HK-2 (cell line): ENCODE results near the gene RMRP.
"Not testable (repeated sequence)": the region's sequence is repeated elsewhere in the genome, so short reads cannot be mapped to it uniquely, and the experiment has no call there.

Experiments
- DNase-seq: peaks from one replicate; pipeline ENCODE4 v3.0.0-alpha.2; 2018; ENCODE audit not compliant: unreplicated experiment

The RMRP gene

GRCh38 chr9:35641478-35641877 is 16.3 kb downstream of the RMRP start:
- not testable (repeated sequence) for DNase-seq

DNA sequence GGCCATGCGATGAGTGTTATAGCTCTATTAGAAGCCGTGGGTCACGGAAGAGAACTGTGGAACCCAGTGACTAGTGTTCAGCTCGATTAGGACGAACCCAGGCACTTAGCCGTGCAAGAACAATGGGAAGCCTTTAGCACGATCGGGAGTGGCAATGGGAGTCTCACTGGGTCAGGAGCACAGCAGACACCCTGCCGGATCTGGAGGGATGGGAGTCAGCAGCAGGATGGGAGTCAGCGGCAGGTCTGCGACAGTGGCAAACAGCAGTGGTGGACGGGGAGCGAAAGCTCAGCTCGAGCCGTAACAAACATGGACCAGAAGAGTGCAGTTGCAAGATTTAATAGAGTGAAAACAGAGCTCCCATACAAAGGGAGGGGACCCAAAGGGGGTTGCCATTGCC is 17.4 kb downstream of the RMRP start:
- DNase-seq, result not testable (repeated sequence)

GRCh38 chr9:35639631-35640030 is 18.2 kb downstream of the RMRP start:
- DNase-seq, result no peak

- DNase-seq, result not testable (repeated sequence)
These were observed 18.6 kb downstream of the RMRP start for GRCh38 chr9:35639225-35639624.

DNA sequence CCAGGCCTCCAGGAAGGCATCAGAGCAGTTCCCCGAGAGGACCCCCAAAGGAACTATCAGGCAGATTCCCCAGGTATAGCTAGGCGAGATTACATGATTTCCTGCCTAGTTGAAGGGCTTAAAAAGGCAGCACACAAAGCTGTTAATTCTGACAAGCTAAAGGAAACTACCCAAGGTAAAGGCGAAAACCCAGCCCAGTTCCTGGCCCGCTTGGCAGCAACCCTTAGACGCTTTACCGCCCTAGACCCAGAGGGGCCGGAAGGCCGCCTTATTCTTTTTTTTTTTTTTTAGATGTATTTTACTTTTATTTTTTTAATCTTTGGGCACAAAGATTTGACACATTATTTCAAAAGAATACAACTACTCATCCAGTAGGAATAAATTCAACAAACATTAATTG is 19.1 kb downstream of the RMRP start:
- not testable (repeated sequence) for DNase-seq

DNA sequence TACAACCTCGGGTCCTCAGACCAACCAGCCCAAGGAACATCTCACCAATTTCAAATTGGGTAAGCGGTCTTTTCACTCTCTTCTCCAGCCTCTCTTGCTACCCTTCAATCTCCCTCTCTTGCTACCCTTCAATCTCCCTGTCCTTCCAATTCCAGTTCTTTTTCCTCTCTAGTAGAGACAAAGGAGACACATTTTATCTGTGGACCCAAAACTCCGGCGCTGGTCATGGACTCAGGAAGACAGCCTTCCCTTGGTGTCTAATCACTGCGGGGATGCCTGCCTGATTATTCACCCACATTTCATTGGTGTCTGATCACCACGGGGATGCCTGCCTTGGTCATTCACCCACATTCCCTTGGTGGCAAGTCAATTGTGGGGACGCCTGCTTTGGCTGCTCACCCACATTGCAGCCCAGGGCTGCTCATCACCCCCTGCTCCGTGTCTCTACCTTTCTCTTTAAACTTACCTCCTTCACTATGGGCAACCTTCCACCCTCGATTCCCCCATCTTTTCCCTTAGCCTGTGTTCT is 20.3 kb downstream of the RMRP start:
- not testable (repeated sequence) for DNase-seq

GRCh38 chr9:35636877-35637246 is 21.0 kb downstream of the RMRP start:
- not testable (repeated sequence) for DNase-seq

DNA sequence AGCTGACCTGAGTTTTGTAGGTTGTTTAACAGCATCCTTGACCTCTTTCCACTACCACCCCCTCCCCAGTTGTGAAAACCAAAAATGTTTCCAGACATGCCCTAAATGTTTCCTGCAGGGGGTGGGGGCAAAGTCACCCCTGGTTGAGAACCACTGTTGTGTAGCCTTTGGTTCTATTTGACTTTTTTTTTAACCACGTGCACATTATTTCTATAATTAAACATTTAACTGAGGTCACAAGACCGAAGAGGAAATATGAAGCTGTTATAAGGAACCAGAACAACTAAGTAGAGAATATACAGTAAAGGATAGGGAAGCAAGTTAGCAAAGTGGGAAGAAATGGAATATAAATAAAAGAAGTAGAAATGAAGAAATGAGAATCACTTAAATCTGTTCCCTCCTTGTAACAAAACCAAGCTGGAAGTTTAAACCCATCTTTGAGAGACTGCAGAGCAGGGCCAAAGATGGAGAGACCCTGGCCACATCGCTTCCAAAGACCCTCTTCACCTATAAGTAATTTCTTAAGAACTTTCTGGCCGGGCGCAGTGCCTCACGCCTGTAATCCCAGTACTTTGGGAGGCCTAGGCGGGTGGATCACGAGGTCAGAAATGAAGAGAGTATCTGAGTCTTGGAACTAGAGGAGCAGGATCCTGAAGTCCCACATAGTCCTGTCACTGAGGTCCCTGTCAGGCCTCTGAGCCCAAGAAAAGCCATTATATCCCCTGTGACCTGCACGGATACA is 21.5 kb downstream of the RMRP start:
- DNase-seq, result no peak

DNA sequence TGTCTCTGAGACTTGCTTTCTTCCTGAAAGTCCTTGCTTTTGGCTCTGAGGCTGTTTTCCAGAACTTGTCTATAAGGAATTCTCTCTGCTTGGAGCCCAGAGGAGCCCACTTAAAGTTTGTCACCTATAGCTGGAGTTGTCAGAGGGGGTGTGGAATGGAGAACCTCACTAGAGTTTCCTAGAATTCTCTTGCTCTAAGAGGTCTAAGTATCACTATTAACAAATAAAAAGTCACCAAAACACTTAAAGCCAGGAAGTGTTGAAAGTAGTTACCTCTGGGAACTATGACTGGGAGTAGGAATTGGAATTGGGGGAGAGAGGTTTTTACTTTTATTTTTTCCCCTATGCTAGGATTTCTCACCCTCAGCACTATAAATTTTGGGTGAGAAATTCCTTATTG is 22.1 kb downstream of the RMRP start:
- no peak for DNase-seq

GRCh38 chr9:35629597-35629996 is 28.2 kb downstream of the RMRP start:
- DNase-seq, result no peak

DNA sequence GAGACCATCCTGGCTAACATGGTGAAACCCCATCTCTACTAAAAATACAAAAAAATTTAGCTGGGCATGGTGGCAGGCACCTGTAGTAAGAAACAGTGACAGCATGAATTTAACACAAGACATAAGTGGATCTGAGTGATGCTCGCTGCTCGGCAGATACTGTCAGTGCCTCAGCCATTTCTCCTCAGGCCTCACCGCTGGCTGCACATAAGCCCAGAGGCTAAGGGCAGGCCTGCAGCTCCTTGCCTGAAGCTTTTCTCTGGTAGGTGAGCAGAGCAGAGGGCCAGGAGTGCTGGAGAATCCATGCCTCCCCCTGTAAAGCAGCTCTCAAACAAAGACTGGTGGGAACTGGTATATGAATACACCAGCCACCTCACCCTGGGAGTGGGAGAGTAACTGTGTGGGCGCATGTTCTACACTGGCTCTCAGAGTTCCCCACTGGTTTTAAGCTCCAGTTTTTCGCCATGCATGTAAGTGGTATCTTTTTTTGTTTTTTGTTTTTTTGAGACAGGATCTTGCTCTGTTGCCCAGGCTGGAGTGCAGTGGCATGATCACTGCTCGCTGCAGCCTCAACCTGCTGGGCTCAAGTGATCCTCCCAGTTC is 29.3 kb downstream of the RMRP start:
- no peak for DNase-seq

GRCh38 chr9:35627575-35627974 is 30.2 kb downstream of the RMRP start:
- DNase-seq, result no peak

- DNase-seq, result no peak
These were observed 38.0 kb downstream of the RMRP start for GRCh38 chr9:35619800-35620158.

- DNase-seq, result no peak
These were observed 38.7 kb downstream of the RMRP start for GRCh38 chr9:35618854-35619799.

GRCh38 chr9:35618325-35618727 is 39.5 kb downstream of the RMRP start, which contains the start of gene CD72:
CD72 (minus strand) TSS chr9:35618413; CDS start chr9:35618303, 110 bp downstream.
- no peak for DNase-seq

- no peak for DNase-seq
These were observed 40.3 kb downstream of the RMRP start for GRCh38 chr9:35617548-35617947.

DNA sequence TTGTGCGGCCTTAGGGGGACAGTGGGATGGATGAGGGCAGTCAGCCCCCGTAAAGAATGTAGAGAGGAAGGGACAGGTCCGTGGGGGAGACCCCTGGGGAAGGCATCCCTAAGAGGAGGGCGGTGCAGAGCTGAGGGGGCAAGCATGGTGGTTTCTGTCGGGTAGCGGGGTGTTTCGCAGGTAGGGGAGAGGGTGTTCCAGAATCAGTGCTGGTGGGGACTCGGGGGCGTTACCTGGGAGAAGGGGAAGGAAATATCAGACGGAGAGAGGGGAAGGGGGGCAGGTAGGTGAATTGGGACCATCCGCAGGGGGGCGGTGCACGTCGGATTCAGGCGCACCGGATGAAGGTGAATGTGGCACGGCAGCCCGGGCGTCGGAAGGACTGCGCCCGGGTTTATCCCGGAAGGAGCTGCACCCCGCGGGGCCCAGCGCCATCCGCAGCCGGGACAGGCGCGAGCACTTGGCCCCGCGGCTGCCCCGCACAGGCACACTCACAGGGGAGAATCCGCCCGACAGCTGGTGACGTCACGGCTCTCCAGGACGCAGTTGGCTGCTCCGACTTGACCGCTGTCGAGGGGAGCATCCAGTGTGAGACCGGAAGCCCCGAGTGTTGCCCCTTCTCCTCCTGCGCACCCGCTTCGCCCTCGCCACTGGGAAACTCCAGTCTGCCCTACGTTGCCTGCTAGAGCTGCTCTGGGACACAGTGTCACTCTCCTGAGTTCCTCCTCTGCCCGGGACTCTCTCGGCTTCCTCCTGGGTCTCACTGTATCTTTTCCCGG is 40.9 kb downstream of the RMRP start:
- no peak for DNase-seq

- DNase-seq, result no peak
These were observed 41.7 kb downstream of the RMRP start for GRCh38 chr9:35615981-35616680.

DNA sequence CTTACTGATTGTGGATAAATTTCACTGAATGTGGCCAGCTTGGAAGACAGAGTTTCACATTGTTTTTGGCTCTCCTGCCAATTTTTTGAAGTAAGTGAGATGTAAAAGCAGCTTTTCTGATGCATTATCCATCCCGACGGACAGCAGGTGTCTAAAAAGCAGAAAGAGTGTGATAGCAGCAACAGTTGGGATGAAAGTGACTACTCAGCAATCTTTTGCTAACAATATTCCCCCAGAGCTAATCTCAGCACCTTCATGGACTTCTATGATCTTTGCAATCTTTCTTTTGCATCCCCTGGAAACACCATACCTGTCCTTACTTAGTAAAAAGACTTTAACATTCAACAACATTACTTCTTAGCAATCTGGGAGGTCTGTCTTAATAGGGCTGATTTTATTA is 45.0 kb downstream of the RMRP start:
- no peak for DNase-seq

DNA sequence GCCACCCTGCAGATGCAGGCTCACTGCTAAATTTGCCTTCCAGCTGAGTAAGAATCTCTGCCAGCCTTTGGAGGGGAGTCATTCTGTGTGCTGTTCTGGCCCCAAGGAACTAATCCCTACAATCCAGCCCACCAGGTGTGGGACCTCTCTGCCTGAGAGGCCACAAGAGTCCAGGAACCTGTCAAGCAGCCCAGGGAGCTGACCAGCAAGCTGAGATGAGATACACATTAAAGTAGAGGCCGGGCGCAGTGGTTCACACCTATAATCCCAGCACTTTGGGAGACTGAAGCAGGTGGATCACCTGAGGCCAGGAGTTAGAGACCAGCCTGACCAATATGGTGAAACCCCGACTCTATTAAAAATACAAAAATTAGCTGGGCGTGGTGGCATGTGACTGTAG is 45.8 kb downstream of the RMRP start:
- DNase-seq, result not testable (repeated sequence)
